LNCAP (cell line): ENCODE results near the gene SMIM31.

Experiments used
- TF ChIP-seq, protein P1 (sequence below): fragments of 450-650 bp; IDR thresholded peaks from 2 replicates; pipeline ENCODE4 v1.5.1; 2017; ENCODE audit warnings: mild to moderate bottlenecking

Gene SMIM31

DNA sequence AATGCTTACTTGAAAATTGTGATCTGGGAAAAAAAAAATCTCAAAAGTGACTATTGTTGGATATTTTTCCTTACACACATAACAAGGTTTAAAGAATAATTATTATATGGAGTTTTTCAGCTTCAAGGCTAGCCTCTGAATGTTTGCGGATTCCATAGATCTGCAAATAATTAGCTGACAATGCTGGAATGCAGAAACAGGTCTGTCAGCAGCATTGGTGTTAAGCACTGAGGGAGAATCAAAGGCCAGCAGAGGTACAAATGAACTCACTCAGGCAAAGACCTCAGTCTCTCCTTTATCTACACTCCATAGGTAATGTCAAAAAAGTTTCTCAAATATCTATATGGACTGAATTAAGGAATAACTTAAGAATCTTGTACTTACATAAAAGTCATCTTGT, 35.1 kb downstream of the SMIM31 start:
- TF ChIP-seq, protein P1, sequence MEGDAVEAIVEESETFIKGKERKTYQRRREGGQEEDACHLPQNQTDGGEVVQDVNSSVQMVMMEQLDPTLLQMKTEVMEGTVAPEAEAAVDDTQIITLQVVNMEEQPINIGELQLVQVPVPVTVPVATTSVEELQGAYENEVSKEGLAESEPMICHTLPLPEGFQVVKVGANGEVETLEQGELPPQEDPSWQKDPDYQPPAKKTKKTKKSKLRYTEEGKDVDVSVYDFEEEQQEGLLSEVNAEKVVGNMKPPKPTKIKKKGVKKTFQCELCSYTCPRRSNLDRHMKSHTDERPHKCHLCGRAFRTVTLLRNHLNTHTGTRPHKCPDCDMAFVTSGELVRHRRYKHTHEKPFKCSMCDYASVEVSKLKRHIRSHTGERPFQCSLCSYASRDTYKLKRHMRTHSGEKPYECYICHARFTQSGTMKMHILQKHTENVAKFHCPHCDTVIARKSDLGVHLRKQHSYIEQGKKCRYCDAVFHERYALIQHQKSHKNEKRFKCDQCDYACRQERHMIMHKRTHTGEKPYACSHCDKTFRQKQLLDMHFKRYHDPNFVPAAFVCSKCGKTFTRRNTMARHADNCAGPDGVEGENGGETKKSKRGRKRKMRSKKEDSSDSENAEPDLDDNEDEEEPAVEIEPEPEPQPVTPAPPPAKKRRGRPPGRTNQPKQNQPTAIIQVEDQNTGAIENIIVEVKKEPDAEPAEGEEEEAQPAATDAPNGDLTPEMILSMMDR = no peak

DNA sequence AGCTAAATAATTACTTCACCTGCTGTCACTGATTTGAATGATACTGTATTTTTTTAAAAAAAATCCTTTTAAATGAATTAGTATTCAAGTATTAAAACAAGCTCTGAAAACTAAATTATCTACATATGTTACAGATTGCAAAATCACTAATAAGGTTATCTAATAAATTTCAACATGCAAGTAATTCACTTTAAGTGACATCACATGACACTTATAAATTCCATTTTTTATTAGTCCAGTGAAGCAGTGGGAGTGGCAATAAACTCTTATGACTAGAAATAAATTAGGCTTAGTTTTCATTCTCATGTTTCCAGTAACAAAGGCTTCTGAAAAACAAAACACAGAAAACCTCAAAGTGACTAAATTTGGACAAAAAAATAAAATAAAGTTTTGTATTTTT, 36.3 kb downstream of the SMIM31 start:
- TF ChIP-seq, protein P1 = no peak

DNA sequence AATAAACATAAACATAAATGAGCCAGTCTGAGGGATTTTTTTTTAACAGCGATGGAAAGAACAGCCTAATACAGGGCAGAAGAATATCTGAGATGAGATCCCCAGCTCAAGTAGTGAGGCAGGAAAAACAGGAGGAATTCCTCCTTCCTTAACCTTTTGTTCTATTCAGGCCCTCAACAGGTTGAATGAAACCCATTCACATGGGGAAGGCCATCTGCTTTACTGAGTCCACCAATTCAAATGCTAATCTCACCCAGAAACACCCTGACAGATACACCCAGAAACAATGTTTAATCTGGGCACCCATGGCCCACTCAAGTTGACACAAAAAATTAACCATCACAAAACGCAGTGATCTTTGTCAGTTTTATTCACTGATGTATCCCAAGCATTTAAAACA, 45.5 kb downstream of the SMIM31 start:
- TF ChIP-seq, protein P1 = no peak

DNA sequence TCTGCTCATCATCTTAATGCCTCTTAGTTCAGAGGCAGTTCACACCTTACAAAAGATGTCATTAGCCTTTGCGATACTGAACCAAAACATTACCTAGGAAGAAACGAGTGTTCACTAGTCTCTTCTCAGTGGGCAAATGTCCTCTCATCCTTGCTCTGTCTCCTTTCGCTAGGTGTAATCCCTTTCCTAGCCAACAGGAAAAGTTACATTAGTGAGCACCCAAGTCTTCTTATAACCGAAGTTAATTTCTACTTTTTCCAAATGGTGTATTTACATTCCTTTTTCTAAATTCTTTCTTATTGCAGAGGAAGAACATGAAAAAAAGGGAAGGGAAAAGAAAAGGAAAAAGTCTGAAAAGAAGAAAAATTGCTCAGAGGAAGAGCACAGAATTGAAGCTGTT, 46.9 kb downstream of the SMIM31 start:
- TF ChIP-seq, protein P1 = no peak

DNA sequence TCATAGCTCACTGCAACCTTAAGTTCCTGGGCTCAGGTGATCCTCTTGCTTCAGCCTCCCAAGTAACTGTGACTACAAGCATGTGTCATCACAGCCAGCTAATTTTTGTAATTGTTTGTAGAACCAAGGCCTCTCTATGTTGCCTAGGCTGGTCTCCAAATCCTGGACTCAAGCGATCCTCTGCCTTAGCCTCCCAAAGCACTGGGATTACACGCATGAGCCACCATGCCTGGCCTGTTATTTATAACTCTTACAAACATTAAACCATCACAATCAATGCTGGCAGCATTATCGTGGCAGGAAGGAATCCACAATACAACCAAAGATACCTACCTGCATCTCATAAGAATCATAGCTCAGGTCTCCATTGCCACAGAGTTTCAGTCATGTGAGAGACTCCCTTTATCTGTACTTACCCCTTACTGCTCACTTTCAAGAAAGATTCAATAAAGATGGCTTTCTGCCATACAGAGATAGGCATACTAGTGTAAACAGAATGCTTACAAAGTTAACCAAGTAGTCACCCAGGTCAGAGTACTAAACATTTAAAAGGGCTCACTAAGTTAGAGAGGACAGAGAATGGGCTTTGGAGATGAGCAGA, 48.5 kb downstream of the SMIM31 start:
- TF ChIP-seq, protein P1 = no peak

DNA sequence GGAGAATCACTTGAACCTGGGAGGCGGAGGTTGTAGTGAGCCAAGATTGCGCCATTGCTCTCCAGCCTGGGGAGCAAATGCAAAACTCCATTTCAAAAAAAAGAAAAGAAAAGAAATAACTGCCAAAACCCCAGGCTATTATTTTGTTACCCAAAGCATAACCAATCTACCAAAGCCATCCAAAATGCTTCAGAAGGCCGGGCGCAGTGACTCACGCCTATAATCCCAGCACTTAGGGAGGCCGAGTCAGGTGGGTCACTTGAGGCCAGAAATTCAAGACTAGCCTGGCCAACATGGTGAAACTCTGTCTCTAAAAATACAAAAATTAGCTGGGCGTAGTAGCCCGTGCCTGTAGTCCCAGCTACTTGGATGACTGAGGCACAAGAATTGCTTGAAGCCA, 49.8 kb downstream of the SMIM31 start:
- TF ChIP-seq, protein P1 = no peak

DNA sequence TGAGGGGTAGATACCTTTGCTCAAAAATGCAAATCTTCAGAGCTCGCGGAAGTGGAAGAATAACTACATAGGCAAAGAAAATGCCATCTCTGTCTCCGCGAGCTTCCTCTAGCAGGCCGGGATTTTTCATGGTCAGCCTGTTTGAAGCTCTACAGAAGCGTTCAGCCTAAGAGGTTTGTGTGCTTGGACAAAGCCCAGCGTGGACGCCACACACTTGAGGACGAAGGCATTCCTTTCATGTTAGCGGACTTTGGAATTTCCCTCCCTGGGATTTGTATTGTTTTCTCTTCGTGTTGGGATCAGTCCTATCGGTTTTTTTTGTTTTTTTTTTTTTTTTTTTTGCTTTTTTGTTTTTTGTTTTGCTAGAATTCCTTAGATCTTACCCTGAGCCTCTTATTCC, 53.7 kb downstream of the SMIM31 start:
- TF ChIP-seq, protein P1 = no peak

DNA sequence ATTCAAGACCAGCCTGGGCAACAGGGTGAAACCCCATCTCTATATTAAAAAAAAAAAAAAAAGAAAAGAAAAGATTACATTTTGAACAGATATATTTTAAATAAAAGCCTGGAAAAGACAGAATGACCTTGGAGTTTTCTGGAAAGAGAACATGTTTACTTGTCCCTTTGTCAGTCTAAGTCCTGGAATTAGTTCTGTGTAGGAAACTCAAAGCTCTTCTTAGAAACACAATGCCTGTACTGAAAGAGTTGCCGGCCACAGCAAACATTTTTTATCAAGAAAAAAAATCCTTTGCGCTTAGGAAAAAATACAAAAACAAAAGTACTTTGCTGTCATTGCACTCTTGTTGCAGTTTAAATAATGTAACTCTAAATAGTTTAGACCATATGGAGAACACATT, 59.6 kb downstream of the SMIM31 start:
- TF ChIP-seq, protein P1 = no peak
